Fibroblast of skin of left quadriceps (primary cell): ENCODE data around the gene SASS6.

Source experiments
- DNase-seq, 2 experiments: peaks; one replicate each; pipeline ENCODE4 v3.0.0-alpha.2; 2013; ENCODE audit warnings: low read depth in 2 of 2

Gene SASS6, protein sequence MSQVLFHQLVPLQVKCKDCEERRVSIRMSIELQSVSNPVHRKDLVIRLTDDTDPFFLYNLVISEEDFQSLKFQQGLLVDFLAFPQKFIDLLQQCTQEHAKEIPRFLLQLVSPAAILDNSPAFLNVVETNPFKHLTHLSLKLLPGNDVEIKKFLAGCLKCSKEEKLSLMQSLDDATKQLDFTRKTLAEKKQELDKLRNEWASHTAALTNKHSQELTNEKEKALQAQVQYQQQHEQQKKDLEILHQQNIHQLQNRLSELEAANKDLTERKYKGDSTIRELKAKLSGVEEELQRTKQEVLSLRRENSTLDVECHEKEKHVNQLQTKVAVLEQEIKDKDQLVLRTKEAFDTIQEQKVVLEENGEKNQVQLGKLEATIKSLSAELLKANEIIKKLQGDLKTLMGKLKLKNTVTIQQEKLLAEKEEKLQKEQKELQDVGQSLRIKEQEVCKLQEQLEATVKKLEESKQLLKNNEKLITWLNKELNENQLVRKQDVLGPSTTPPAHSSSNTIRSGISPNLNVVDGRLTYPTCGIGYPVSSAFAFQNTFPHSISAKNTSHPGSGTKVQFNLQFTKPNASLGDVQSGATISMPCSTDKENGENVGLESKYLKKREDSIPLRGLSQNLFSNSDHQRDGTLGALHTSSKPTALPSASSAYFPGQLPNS

DNA sequence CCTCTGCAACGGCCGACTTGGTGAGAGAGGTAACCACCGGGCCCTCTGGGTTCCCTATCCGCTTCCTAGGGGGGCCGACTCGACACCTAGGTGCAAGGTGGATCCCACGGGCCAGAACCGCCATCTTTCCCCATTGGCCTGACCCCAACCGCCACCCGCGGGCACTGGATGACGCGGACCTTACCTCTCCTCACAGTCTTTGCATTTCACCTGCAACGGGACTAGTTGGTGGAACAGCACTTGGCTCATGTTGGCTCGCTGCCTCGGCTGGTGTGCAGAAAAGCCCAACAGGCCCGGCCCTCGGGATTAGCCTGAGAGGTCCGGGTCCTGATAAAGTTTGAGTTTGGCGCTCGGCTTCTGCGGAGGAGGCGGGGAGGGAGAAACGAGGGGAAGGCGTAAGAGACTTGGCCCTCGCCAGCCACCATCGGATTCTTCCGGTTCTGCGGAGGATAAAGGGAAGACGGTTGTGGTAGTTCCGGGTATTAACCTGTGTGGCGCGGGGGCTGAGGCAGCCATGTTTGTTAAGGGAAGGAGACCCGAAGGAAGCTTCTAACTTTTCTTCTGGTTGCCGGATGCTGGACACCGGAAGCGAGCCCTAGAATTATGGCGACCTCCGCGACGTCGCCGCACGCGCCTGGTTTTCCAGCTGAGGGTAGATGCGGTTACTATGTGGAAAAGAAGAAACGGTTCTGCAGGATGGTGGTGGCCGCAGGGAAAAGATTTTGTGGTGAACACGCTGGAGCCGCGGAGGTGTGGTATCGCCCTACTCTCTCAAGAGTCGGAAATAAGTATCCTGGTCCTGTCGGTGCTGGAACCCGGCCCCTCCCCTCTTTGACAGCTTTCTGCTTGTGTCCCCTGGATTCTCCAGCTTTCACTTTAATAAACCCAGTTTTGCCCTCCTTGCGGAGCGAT lies at the start of gene SASS6, which contains the start of gene TRMT13:
TSS of gene SASS6 (minus strand) at position 365 of the 912 bp plus-strand sequence. CDS start at position 249, 116 bp downstream.
TSS of gene TRMT13 (plus strand) at position 598 of the 912 bp plus-strand sequence. CDS start at position 604, 6 bp downstream.
- peak; percentile 97 to 98 for DNase-seq

DNA sequence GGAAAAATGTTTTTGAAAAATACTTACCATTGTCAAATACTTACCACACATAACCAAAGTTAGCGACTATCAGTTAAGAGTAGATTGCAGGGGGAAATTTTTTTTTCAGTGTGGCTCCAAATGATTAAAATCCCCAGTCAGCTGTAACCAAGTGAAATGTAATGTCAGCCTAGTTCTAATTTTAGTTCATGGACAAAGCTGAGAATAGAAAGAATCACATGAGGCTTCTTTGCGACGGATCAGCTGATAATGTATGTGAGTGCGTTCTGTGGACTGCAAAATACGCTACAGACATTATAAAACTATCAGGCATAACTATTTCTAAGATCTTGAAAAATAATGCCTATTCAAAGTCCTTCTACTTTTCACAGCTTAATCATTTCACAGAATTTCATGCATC lies 45.4 kb upstream of the SASS6 start, which contains the start of gene LRRC39:
TSS of gene LRRC39 (minus strand) at position 166 of the 400 bp plus-strand sequence. CDS start 9,740 bp downstream, outside the sequence.
- DNase-seq: no peak

DNA sequence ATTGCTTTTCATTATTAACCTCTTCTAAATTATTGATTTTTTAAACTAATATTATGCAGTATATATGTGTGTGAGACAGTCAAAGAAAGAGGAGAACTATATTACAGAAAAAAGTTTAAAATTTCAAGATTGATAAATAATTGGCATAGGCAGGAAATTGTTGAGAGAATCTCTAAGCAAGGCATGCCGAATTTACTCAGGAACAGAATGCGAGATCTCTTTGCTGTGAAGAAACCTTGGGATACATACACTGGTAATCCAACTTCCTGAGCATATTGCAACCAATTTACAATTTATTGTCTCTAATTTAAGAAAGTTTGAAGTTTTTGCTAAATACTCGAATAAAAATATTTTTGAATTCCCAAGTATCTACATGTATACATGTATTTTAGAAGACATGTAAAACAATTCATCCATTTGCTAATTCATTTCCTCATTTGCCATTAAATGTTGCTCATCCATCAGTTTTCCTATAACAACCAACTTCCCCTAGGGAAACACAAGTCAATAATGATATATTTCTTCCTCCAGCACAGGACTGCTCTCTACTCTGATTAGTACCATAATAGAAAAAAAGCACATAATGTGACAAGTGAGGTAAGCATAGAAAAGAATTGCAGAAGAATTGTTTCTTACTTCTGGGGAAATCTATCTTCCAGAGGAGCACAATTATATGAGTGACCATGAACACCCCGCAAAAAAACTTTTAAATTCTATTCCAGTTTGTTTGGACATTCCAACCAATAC lies 44.7 kb upstream of the SASS6 start:
- DNase-seq: no peak

DNA sequence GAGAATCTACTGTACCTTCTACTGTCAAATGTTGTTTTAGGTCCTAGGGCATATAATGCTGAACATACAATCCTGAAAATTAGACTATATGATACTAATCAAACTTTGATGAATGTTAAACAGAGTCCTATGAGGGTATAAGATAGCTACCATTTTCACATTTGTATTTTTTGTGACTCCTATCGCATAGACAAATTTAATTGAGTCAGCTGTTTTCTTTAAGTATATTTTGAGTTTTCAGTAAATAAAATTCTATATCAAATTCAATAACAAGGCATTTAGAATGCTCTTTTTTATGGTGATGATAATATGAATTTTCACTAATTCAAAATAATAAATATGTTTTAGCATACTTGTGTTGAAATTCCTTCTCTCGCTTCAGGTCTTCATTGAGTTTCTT lies 35.3 kb upstream of the SASS6 start:
- no peak for DNase-seq

DNA sequence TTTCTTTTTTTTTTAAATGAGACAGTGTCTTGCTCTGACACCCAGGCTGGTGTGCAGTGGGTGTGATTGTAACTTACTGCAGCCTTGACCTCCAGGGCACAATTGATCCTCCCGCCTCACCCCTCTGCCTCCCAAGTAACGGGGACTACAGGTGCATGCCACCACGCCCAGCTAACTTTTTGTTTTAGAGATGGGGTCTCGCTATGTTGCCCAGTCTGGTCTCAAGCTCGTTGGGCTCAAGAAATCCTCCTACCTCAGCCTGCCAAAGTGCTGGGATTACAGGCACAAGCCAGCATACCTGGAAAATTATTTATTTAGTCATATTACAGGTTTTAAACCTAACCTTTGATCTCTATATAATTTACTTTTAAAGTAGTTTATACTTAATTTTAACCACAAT lies 32.0 kb upstream of the SASS6 start:
- DNase-seq: no peak

DNA sequence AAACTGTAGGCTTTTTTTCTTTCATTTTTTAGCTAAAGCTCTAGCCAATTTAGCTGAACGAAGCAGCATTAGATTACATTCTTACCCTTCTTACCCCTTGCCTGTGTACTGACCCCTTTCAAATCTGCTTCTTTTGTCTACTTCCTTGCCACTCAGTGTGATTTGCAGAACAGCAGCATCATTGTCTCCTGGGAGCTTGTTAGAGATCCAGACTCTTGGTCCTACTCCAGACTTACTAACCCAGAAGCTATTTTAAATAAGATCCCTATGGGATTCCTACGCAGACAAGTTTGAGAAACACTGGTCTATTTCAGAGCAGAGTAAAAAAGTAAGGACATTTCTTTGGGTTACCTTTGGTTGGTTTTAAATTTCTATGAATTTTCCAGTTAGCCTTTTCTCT lies 31.5 kb upstream of the SASS6 start:
- peak; percentile 45 to 51 for DNase-seq

DNA sequence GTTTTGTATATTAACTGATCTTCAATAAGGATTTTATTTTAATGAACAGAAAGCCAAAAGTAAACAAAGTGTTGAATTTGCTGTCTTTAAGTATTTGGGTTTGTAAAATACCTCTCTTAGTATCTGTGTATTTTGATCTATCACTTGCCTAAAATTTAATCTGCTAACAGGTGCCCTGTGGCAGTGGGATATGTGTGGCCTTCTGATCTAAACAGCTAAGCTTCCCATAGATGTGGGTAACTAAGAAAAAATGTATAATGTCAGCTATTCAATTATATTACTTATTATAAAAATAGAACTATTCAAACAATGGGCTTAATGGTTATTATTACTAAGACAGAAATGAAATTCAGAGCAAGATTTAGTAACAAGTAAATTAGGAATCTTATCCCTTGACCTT lies 30.2 kb upstream of the SASS6 start:
- DNase-seq: no peak

DNA sequence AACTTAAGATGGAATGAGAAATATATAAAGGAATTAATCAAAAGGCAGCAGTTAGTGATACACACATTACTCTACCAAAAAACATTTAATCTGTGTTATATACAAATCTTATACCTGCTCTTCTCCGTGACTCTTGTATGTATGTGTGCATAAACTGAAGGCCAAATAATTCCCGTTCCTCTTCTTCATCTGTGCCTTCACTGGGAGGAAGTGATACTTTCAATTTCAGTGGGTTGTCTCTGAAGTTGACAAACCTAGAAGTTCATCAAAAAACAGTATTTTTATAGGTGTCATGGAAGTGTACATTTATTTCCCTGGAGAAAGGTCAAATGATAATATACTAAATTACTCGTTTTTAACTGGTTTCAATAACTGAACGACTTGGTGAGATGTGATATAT lies 19.5 kb upstream of the SASS6 start:
- DNase-seq: no peak

DNA sequence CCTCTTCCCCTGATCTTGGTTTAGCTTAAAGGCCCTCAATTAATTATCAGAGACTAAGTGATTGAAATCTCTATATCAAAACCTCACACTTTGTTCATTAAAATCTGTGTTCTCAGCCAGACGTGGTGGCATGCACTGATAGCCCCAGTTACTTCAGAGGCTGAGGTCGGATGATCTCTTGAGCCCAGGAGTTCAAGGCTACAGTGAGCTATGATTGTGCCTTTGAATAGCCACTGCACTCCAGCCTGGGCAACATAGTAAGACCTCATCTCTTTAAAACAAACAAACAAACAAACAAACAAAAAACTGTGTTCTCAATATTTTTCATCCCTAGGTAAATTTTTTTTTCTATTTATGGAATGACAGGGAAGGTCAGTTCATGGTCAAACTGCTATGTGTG lies 18.9 kb upstream of the SASS6 start:
- DNase-seq: no peak

DNA sequence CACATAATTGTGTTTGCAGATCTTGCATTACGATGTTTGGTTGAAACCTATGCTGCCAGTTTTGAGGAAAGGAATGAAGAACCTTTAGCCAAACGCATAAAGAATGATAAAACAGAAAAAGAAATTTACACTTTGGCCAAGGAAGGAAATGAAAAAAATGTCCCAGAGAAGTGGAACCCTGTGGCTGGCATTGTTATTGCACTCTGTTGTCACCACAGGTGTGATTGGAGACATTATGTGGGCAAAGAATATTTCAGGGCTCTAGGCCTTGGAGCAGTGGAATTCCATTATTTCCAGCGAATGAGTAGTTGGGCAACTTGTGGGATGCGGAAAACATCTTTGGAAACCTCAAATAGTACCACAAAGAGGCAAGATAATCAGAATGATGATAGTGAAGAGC lies 15.1 kb upstream of the SASS6 start:
- no peak for DNase-seq

DNA sequence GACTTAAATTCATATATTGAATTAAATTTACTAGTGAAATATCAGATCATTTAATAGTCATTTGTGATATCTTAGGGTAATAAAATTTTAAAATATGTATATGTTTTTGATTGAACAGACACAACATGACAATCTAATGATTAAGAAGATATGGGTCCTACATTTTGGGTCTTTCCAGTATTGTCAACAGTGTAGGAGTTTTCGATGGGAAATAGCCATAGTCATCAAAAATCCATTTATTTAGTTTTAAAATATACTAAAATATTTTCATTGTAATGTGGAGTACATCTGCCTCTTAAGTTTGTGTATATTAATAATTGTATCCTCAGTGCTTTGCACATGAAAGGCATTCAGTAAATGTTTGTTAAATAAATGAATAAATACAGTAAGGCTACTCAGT lies 14.2 kb upstream of the SASS6 start:
- DNase-seq: no peak

DNA sequence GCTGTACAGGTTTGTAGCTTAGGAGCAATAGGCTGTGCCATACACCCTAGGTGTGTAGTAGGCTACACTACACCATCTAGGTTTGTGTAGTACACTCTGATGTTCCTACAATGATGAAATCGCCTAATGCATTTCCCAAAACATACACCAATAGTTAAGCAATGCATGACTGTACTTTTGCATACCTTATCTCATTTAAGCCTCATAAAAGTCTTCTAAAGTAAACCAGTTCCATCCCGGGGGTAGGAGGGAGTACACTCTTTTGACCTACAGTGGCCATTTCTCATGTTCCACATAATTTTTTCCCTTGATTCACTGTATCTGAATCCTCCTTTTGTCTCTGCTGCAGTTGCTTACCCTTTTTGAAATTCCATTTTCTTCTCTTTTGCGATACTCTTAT lies 12.4 kb upstream of the SASS6 start:
- DNase-seq: no peak

DNA sequence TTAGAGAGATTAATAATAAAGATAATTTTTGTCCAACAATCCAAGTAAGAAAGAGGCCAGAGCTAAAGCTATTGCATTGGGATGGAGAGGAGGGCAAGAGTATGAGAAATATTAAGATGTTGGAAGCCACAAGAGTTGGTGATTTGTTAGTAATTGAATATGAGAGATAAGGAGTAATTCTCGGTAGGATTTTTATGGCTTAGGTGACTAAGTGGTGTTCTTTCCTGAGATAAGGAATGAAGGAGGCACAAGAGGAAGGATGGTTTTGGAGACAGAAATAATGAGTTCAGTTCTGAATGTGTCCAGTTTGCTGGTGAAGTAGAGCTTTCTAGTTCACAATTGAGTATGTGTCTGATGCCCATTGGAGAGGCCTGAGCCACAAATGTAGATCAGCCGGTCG lies 9.6 kb upstream of the SASS6 start:
- no peak for DNase-seq

DNA sequence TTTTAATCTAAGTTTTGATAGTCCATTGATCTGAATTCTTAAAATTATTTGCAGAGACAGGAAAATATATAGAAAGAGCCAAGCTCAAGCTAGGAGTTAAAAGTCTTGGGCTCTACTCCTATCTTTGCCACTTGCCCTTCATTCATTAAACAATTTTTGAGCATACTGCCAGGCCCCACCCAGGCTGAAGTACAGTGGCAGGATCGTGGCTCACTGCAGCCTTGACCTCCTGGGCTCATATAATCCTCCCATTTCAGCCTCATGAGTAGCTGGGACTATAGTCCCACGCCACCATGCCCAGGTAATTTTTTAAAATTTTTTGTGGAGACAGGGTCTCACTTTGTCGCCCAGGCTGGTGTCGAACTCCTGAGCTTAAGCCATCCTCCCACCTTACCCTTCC lies 8.5 kb upstream of the SASS6 start:
- no peak for DNase-seq

DNA sequence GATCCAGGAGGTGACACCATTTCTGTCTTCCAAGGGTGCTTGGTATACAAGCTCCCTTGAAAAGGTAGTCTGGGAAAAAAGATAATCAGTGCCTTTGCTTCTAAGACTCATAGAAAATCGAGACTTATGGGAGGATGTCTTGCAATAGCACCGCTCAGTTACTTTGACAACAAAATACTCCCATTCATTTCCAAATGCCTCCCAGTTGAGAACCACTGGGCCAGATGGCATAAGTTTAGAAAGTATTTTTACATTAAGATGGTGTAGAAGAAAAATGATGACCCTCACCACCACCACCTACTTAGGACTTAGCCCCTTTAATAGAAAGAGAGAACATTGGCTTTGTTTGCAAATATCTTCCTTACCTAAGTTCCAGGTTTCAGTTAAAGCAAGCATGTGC lies 4.9 kb upstream of the SASS6 start:
- DNase-seq: no peak

DNA sequence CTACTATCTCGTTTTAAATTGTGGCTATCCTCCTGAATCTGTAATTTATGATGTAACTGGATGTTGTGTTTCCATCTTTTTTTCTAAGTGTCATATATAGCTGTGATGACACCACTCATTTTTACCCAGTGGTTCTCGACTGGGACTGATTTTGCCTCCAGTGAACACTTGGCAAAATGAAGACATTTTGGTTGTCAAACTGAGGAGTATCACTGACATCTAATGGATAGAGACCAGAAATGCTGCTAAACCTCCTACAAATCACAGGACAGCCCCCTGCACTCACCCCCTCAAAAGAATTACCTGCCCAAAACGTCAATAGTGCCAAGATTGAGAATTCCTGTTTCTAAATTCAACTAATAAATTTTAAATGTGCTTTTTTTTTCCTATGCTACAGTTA lies 2.1 kb upstream of the SASS6 start:
- no peak for DNase-seq

DNA sequence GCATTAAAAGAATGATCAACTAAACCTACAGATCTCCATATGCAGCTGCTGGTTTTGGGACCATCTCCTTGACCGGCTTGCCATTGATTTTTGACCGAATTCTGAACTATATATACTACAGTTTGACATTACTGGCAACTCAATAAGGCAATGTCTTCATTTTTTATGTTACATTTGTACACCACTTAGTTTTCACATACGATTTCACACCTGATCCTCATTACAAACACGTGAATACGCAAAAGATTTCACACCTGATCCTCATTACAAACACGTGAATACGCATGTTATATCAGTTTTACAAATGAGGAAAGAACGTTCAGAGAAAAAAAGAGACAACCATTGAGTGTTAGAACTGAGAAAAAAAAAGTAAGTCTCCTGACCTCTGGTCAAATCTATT lies 1.1 kb downstream of the SASS6 start:
- DNase-seq: no peak

DNA sequence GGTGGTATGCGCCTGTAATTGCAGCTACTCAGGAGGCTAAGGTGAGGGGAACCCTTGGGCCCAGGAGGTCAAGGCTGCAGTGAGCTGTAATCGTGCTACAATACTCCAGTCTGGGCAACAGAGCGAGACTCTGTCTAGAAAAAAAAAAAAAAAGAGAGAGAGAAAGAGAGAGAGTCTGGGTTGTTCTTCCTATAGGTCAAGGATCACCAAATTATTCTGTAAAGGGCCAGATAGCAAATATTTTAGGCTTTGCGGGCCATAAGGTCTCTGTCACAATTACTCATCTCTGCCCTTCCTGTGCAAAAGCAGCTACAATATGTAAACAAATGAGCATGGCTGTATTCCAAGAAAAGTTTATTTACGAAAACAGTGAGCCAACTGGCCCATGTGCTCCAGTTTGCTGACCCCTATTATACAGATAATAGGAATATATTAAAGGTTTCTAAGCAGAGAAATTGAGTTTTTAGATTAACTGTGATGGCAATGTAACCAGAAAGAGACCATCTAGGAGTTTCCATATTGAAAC lies 2.1 kb downstream of the SASS6 start:
- DNase-seq: no peak

DNA sequence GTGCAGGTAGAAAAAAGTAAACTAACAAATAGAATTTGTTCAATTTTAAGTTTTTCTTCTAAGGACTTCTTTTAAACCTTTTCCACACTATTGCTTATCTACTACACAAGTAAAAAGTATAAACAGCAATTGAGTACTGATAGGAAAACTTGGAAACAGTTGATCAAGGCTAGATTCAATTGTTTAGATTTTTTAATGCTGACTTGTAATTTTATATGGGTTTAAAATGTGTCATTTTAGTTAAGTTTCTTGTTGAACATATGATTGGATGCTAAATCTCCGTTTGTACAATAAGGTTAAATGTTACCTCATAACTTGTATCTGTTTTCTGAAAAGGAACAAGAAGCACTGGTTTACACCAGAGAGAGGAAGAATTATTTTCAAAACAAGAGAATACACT lies 5.5 kb downstream of the SASS6 start:
- no peak for DNase-seq

DNA sequence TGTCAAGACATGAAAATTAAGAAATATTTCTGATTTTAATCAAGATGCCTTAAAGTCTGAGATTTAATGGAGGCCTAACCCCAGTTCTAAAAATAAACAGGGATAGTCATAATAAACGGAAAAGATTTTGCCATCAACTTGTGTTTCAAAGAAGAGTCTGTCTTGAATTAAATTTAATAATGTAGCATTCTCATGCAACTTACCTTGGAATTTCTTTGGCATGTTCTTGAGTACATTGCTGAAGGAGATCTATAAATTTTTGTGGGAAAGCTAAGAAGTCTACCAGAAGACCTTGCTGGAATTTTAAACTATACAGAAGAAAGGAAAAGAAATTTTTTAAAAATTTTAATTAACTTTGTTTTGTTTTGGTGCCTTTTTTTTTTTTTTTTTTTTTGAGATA lies 10.6 kb downstream of the SASS6 start:
- peak in 1 of 2 experiments; percentile 11 for DNase-seq

DNA sequence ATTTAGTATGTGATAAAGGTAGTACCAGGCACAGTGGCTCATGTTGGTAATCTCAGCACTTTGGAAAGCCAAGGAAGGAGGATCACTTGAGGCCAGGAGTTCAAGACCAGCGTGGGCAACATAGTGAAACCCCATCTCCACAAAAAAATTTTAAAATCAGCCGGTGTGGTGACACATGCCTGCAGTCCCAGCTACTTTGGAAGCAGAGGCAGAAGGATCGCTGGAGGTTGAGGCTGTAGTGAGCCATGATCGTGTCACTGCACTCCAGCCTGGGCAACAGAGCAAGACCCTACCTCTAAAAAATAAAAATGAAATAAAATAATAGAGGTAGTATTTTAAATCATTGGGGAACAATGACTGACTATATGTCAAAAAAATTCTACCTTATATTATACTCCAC lies 17.2 kb downstream of the SASS6 start:
- DNase-seq: no peak
